Activated T-cell treated with anti-CD3 and anti-CD28 coated beads for 1 hour (primary cell): ENCODE data around the gene BOLA1.
"Not testable (repeated sequence)": the region's sequence is repeated elsewhere in the genome, so short reads cannot be mapped to it uniquely, and the experiment has no call there.

Experiments
- DNase-seq: peaks from one replicate; pipeline ENCODE4 v3.0.0-alpha.2; 2020; ENCODE audit warnings: low read depth

Gene BOLA1

DNA sequence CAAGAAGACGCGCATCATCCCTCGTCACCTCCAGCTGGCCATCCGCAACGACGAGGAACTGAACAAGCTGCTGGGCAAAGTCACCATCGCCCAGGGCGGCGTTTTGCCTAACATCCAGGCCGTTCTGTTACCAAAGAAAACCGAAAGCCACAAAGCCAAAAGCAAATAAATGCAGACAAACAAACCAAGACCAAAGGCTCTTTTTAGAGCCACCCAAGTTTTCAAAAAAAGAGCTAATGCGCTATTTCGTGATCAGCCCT, 12.2 kb upstream of the BOLA1 start:
- not testable (repeated sequence) for DNase-seq

GRCh38 chr1:149887456-149888246, 11.7 kb upstream of the BOLA1 start:
- DNase-seq, result peak; percentile 42

GRCh38 chr1:149888247-149888998, 10.9 kb upstream of the BOLA1 start:
- peak; percentile 50 for DNase-seq

GRCh38 chr1:149888999-149889289, 10.4 kb upstream of the BOLA1 start:
- no peak for DNase-seq

DNA sequence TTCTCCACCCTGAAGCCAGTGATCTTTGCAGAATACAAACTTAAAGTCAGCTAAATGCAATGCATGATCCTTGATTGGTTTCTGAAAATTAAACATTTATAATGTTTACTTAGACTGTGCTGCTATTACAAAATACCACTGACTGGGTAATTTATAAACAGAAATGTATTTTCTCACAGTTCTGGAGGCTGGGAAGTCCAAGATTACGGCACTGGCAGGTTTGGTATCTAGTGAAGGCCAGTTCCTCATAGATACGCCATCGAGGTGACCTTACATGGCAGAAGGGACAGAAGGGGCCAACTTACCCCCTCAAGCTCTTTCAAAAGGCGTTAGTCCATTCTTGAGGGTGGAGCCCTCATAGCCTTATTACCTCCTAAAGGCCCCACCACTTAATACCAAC, 2.8 kb upstream of the BOLA1 start:
- no peak for DNase-seq

DNA sequence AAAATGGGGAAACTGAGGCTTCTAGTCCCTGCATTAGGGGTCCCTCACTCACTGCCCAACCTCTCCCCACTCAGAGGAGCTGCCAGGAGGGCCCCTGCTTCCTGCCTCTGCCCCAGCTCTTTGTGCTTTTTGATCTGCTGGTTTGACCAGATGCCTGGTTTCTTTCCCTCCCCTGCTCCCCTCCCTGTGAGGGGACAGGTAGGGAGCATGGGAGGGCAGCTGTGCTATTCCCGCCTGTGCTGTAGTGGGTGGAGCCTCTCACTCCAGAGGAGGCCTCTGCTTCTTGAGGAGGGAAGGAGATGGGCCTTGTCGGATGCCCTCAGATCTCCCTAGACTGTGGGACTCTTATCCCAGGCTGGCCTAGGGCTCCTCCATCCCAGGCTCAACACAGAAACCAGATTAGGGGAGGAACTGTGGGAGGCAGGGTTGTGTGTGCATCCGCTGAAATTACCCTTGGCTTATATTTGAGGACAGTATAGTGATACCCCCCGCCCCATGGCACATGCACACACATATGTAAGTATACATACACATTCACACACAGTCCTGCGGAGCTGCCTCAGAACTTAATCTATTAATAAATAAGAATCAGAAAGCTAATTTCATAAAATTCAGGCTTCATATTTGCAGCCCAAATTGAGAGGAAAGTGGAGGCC, 4.6 kb downstream of the BOLA1 start:
- DNase-seq, result no peak

DNA sequence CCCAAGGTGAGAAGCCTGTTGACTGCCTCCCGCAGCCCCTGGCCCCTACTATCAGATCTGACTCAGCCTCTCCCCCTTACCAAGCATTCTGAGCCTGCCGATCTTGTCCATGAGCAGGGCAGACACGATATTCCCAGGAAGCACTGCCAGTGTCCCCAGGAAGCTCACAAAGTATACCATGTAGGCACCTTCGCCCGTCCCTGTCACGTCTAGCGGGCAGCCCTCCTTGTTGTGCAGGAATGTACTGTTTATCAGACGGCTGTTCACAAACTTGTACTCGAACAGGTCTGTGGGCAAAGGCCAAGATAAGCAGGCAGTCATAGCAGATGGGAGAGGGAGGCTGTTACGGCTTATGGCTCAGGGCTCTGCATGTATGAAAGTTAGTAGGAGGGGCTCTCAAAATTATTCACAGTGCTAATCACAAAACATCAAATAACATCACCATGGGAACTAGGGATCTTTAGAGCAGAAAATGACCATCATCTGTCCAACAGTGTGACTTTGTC, 7.3 kb downstream of the BOLA1 start:
- DNase-seq, result no peak

DNA sequence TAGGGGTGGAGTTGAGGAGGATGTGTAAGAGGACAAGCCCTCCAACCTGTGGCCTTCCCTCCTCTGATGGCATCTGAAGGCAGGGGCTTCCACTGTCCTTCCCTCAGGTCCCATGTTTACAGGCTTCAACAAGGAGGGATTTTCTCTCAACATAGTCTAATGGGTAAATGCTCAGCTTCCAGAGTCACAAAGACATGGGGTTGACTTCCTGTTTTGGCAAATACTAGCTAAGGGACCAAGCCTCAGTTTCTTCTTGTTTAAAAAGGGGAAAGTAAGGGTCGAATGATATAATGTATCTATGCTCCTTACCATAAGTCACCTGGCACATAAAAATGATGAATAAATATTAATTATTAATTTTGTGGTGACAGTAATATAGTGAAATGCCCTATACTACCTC, 15.2 kb downstream of the BOLA1 start:
- DNase-seq, result no peak

DNA sequence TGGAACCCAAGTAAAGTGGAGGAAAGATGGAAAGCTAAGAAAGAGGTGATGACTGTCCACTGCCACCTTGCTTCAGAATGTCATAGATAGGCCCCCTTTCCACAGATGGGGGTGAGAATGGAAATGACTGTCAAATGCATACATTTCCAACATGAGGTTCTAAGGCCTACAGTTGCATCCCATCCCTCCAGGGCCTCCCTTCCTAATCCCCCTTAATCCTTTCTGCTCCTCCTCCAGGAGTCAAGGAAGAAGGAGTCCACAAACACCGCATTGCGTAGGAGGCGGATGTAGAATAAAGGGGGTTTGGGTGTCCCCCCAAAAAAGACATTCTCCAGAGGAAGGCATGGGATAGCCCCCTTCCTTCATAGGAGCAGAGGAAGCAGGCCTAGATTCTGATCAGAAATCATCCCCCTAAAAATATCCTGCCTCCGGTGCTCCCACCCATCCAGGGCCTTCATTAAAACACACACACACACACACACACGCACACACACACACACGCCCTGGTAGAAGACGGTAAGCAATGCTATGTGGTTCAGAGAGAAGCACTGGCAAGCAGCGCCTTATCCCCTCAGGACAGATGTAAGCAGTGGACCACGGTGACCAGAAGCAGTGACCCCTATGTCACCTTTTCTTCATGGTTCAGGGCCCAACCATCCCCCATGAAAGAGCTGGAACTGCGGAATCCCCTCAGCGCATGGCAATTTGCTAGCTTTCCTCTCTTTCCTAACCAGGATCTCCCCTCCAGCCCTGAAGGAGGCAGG, 16.2 kb downstream of the BOLA1 start:
- DNase-seq, result no peak

- DNase-seq, result no peak
Measured at GRCh38 chr1:149916193-149916897, 17.0 kb downstream of the BOLA1 start.

GRCh38 chr1:149916898-149917252, 17.5 kb downstream of the BOLA1 start:
- no peak for DNase-seq

- DNase-seq, result peak; percentile 28
Measured at GRCh38 chr1:149917571-149918144, 18.3 kb downstream of the BOLA1 start, which contains the start of gene SV2A. TSS of gene SV2A (minus strand) at chr1:149917844. CDS start at chr1:149913840, 4,004 bp downstream.

GRCh38 chr1:149923626-149924025, 24.3 kb downstream of the BOLA1 start:
- no peak for DNase-seq

DNA sequence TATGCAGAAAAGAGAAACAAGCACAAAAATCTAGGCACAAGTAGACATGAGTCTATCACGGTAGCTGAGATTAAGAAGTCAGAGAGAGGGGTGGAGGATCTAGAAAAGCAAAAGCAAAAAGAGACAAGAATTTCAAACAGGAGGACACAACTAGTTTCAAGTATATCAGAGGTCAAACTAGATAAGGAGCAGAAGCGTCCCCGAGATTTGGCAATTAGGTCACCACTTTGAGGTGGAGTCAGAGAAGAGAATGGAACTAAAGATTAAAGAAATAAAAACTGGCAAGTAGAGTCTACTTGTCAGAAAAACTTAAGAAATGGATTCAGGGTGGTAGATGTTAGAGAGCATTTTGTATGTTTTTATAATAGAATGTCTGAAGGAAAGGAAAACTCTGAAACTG, 26.0 kb downstream of the BOLA1 start:
- no peak for DNase-seq

GRCh38 chr1:149925751-149926150, 26.4 kb downstream of the BOLA1 start:
- no peak for DNase-seq

- DNase-seq, result no peak
Measured at GRCh38 chr1:149926296-149926695, 26.9 kb downstream of the BOLA1 start.

DNA sequence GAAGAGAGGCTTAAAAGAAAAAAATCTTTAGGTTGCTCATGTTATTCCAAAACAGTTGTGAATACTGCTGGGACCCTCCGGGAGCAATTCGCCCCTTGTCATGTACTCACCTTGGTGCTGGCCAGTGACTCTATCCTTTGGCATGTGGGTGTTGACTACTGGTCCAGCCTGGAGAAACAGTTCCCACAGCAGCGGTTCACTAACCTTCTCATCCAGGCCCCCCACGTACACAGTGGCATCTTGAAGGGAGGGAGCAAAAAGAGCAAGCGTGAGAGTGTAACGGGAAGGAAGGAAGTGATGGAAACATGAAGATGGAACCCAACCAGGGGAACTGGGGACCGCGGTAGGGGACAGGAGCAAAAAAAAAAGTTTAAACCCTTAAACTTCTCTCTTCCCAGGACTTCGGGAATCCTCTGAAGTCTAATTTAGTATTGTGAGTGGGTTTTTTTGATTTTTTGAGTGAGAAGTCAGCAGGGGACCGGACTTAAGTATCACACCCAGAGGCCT, 27.7 kb downstream of the BOLA1 start:
- DNase-seq, result no peak

GRCh38 chr1:149927563-149928400, 28.4 kb downstream of the BOLA1 start, which contains the start of gene SF3B4:
TSS of gene SF3B4 (minus strand) at chr1:149927803. CDS start at chr1:149927759, 44 bp downstream.
- peak; percentile 91 for DNase-seq

DNA sequence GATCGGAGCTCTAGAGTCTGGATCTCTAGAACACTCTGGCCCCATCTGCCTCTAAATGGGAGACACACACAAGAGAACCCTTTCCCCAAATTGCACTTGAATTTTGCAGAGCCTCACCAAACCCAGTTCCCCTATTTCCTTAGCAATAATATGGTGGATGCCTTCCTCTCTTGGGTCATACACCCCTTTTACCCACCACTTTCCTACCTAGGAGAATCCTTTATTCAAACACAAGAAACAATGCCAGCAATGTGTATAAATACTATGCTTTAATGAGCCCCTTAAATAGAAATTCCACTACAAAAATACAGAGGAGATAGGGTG, 29.0 kb downstream of the BOLA1 start:
- no peak for DNase-seq

- no peak for DNase-seq
Measured at GRCh38 chr1:149929856-149930255, 30.5 kb downstream of the BOLA1 start.
